Fibroblast of upper back skin (primary cell): ENCODE results near the gene ABCC11.

Experiments
- DNase-seq: peaks from one replicate; pipeline ENCODE4 v3.0.0-alpha.2; 2013

The ABCC11 gene

DNA sequence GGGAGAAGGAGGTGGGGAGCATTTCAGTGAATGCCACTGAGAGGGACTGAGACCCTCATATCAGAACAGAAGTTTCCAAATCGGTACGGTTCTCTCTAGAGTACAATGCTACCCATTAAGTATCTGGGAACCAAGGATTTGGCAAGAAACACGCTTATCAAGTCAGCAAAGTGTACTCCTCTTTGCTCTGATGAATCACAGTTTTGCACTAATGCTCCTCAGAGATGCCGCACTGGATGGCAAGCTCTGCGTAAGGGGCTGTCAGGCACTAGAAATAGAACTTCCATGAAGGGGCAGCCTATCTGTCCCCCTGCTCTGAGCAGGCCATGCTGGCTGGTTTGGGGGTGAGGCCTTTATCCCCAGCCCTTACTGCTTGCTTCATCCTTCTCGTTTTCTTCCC, 86.8 kb downstream of the ABCC11 start:
- DNase-seq, result no peak

DNA sequence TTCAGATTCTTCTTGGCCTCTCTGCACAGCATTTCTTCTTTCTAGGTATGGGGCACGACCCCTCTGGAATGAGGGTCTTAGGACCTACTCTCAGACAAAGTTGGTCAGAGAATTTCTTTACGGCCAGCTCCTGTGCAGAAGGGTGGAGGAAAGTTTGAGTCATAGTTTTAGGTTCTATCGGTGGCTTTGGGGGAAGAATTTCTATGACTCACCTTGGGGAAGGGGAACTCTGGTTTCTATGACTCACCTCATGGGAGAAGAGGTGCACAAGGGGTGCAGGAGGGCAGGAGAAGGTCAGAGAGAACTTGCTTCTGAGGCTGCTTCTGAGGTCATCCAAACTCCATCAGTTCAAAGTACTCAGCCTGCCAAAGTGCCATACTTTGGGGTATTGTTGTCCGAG, 89.0 kb downstream of the ABCC11 start:
- peak; percentile 84 for DNase-seq

- no peak for DNase-seq
Measured at GRCh38 chr16:48157794-48158193, 89.5 kb downstream of the ABCC11 start.

DNA sequence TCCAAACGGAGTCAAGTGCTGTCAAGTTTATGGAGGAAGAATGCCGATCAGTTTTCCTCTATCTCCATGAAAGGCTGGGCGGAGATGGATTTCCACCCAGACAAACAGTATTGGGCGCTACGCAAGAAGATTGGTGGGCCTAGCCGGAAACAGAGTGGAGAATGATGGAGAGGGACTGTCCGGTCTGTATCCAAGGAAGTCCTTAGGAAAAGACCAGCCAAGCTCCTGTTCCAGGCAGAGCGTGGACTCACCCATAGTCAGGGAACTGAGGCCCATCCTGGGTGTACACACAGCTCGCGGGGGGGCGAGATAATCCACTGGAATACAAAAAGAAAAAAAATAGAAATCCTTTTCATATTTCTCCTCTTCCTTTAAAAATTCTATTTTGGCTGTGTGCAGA, 90.0 kb downstream of the ABCC11 start:
- no peak for DNase-seq

GRCh38 chr16:48156790-48157209, 90.5 kb downstream of the ABCC11 start:
- peak; percentile 78 for DNase-seq

DNA sequence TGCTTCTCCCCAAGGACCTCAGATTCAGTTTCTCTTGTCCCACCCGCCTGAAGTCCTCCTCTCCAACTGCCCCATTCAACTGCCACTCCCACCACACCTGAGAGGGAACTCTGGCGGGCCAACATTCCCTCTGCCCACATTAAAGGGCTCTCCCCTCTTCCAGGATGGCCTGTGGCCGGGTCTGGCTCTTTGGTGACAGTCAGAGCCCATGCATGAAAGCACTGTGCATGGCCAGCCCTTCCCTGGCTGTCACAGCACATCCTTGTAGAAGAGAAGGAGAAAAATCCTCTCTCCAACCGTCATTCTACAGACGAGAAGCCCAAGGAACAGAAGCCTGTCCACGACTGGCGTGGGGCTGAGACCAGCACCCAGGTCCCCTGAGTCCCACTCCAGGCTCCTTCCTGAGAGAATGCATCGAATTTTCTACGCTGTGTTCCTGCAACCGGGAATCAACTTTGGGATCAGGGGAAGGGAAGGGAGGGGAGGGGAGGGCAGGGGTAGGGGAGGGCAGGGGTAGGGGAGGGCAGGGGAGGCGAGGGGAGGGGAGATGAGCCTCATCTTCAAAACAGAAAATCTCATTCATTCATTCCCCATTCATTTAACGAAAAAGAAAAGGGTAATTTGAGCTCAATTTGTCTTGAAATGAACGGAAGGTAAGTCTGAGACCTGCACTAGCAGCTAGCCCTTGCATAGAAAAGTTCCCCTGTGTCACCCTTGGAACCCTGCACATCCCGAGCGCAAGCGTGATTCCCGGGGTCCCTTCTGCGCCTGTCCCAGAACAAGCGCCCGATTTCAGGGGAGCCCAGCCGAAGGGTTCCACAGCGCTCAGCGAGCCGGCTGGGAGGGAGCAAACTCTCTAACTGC, 91.2 kb downstream of the ABCC11 start, which contains the start of gene ABCC12:
Gene ABCC12, minus strand, starts transcription at position 68 of the 864 bp plus-strand sequence. CDS start 9,569 bp downstream, outside the sequence.
- no peak for DNase-seq

- DNase-seq, result no peak
Measured at GRCh38 chr16:48153774-48154173, 93.6 kb downstream of the ABCC11 start.

- no peak for DNase-seq
Measured at GRCh38 chr16:48152226-48152625, 95.1 kb downstream of the ABCC11 start.

- no peak for DNase-seq
Measured at GRCh38 chr16:48150707-48151106, 96.6 kb downstream of the ABCC11 start.

- no peak for DNase-seq
Measured at GRCh38 chr16:48146710-48147109, 100.6 kb downstream of the ABCC11 start.

DNA sequence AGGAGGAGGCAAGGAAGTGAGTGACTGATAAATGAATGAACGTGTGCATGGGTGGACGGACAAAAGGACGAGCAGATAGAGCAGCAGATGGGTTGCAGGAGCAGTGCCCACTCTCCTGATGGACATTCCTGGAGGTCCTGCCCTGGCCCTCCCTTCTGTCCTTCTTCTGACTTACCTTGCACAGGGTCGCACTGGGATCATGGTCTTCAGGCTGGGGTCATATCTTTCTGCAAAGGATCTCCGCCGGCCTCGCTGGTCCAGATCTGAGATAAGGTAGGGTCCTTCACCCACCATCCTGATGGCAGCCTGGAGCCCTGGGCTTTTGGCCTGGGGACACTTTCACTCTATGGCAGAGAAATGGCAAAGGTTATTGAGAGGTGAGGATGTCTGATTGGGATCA, 101.2 kb downstream of the ABCC11 start:
- no peak for DNase-seq

DNA sequence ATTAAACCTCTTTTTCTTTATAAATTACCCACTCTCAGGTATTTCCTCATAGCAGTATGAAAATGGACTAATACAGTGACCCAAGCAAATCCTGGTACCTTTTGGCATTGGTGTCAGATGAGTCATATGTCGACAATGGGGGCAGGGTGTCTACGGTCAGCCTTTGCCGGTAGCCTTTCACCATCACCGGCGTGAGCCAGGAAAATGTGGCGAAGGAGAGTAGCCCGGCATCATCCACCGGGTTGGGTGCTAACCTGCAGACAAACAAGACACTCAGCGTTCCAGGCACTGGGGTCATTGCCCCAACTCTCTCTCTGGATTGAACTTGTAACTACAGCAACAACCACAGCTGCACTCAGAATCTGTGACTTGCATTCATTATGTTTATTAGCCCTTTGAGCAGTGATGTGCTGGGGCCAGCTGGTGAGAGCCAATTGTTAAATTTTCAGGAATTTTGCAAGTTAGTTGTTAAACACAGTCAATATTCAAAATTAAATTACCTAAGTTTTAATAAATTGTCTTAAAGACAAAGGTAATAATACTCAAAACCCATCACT, 103.4 kb downstream of the ABCC11 start:
- DNase-seq, result no peak

- no peak for DNase-seq
Measured at GRCh38 chr16:48140821-48141220, 106.5 kb downstream of the ABCC11 start.

- DNase-seq, result no peak
Measured at GRCh38 chr16:48139517-48139916, 107.8 kb downstream of the ABCC11 start.

GRCh38 chr16:48138543-48138942, 108.8 kb downstream of the ABCC11 start:
- DNase-seq, result no peak

GRCh38 chr16:48137822-48138221, 109.5 kb downstream of the ABCC11 start:
- no peak for DNase-seq

GRCh38 chr16:48136547-48137360, 110.6 kb downstream of the ABCC11 start:
- no peak for DNase-seq

GRCh38 chr16:48133455-48134211, 113.7 kb downstream of the ABCC11 start:
- DNase-seq, result no peak

DNA sequence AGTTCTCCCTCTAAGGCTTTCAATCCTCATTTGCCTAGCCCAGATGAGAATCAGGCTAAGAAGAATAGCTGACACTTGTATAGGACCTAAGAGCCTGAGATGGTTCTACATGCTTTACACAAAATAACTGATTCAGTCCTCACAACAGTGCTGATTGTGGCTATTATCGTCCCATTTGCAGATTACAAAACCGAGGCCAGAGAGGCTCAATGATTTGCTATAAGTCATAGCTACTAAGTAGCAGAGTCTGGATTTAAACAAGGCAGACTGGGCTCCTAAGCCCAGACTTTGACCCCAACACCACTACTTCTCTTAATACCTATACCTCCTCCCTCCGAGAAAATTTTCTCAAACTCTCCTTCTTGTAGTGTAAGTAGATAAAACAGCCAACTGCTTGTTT, 114.6 kb downstream of the ABCC11 start:
- no peak for DNase-seq

GRCh38 chr16:48131201-48131935, 116.0 kb downstream of the ABCC11 start:
- no peak for DNase-seq

DNA sequence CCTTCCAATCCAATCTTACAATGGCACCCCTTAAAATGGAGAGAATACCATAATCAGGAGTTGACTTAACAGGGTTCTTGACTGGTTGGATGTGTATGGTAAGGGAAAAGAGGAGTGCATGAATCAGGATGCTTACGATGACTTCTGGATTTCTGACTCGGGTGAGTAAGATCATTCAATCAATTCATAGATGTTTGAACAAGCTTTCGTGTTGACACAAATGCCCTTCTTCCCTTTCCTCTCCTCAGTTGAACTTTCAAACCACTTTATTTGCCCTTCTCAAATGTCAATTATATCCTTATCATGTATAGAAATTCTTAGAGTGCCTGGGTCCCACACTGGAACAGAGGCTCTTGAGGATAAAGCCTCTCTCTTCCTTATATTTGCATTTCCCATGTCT, 117.4 kb downstream of the ABCC11 start:
- DNase-seq, result peak; percentile 46

DNA sequence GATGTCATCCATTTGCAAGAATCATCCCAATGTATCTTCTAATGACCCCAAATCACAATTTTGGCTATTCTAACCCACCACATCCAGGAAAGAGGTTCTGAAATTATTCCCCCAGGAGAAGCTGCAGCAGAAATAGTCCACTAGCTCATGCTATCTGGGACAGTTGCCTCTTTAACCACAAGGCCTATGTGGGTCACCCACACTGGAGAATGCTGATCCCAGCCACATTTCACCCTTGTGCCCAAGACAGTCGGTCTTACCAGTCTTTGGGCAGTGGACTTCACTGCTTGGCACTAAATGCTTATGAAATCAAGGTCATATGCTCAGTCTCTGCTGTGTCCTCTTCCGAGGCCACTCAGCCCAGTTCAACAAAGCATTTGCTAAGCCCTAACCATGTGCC, 118.6 kb downstream of the ABCC11 start:
- DNase-seq, result no peak
